A549 (cell line): ENCODE data around the gene C20orf204. TPM values are rescaled to one million over a fixed set of nuclear protein-coding genes. Genes with fewer than 3 reads are reported as not detected.

ENCODE experiments used
- ATAC-seq, 2 experiments: fragments of 200-7000 bp in 1 of 2; fragments of >200 bp in 1 of 2; cut with Nextera tagmentation in 1 of 2; cut with Tn5 transposase in 1 of 2; 3 replicates each; pipeline versions ENCODE4 v1.8.0 to v1.9.1; 2018 to 2020; ENCODE audit warnings: mild to moderate bottlenecking in 1 of 2, moderate library complexity in 1 of 2
- CTCF ChIA-PET: fragments of 300-600 bp; sonication (Branson Sonifier 250); formaldehyde crosslinking; extraction: SDS; loops from one replicate; lab custom pipeline; 2021; ENCODE audit warnings: antibody characterized with exemption, inconsistent platforms; lab: Yijun Ruan, JAX
- POLR2A ChIA-PET: fragments of 350-600 bp; formaldehyde crosslinking; extraction: SDS; loops from one replicate; lab custom pipeline; 2021; ENCODE audit warnings: antibody characterized with exemption, inconsistent platforms; lab: Yijun Ruan, JAX
- DNase-seq, 2 experiments: peaks; one replicate each; pipeline versions ENCODE4 v3.0.0 to v3.0.0-alpha.2; 2011 to 2016; ENCODE audit warnings: low read depth in 1 of 2, low spot score in 1 of 2
- FAIRE-seq: peaks from 2 replicates; lab custom pipeline; 2011; peaks lifted over from hg19 to GRCh38; lab: Jason Lieb, UNC
- H3K27ac ChIP-seq, 2 experiments: fragments of >200 bp; sonication (Bioruptor Twin); formaldehyde crosslinking; 3 replicates each; pipeline ENCODE4 v1.5.1; 2016 to 2017
- H3K4me1 ChIP-seq: fragments of >200 bp; sonication (Bioruptor Twin); formaldehyde crosslinking; 3 replicates; pipeline ENCODE4 v1.6.1; 2016
- H3K4me2 ChIP-seq: fragments of >200 bp; sonication (Bioruptor Twin); formaldehyde crosslinking; 3 replicates; pipeline ENCODE4 v1.6.1; 2016
- H3K4me3 ChIP-seq: fragments of >200 bp; sonication (Bioruptor Twin); formaldehyde crosslinking; 3 replicates; pipeline ENCODE4 v1.5.1; 2016
- H3K9me3 ChIP-seq: fragments of >200 bp; sonication (Bioruptor Twin); formaldehyde crosslinking; 3 replicates; pipeline ENCODE4 v1.6.1; 2016
- BHLHE40 ChIP-seq: IDR thresholded peaks from 2 replicates; pipeline ENCODE4 v1.6.1; 2012; ENCODE audit warnings: low read depth, low read length, inconsistent platforms
- CBX2 ChIP-seq: fragments of 200-600 bp; sonication (generic); IDR thresholded peaks from 2 replicates; pipeline ENCODE4 v1.6.1; 2016; ENCODE audit warnings: low read depth, mild to moderate bottlenecking, borderline replicate concordance
- EHF ChIP-seq: fragments of 250-450 bp; sonication (Bioruptor Pico); IDR thresholded peaks from 2 replicates; pipeline ENCODE4 v1.5.0; 2020; ENCODE audit warnings: mild to moderate bottlenecking
- EP300 ChIP-seq, 2 experiments: fragments of >200 bp; sonication (Bioruptor Twin); formaldehyde crosslinking; IDR thresholded peaks; 2 replicates in 1 of 2; 3 replicates in 1 of 2; pipeline ENCODE4 v1.6.1; 2016 to 2017
- ESRRA ChIP-seq: fragments of 150-350 bp; IDR thresholded peaks from 2 replicates; pipeline ENCODE4 v1.6.1; 2014; ENCODE audit warnings: mild to moderate bottlenecking, low read length, borderline replicate concordance
- FOXS1 ChIP-seq: fragments of 250-450 bp; sonication (Bioruptor Pico); IDR thresholded peaks from 2 replicates; pipeline ENCODE4 v1.5.0; 2020; ENCODE audit warnings: mild to moderate bottlenecking, moderate library complexity
- GATA3 ChIP-seq: IDR thresholded peaks from 2 replicates; pipeline ENCODE4 v1.6.1; 2012; ENCODE audit warnings: borderline replicate concordance
- HDAC2 ChIP-seq: fragments of 200-600 bp; sonication (generic); IDR thresholded peaks from 2 replicates; pipeline ENCODE4 v1.6.1; 2016
- HOXA7 ChIP-seq: fragments of 250-450 bp; sonication (Bioruptor Pico); IDR thresholded peaks from 2 replicates; pipeline ENCODE4 v1.5.0; 2020; ENCODE audit warnings: mild to moderate bottlenecking, moderate library complexity
- HOXB5 ChIP-seq: fragments of 250-450 bp; sonication (Bioruptor Pico); IDR thresholded peaks from 2 replicates; pipeline ENCODE4 v1.5.0; 2020; ENCODE audit warnings: mild to moderate bottlenecking, moderate library complexity
- KDM5A ChIP-seq: fragments of 200-600 bp; sonication (generic); IDR thresholded peaks from 2 replicates; pipeline ENCODE4 v1.6.1; 2016; ENCODE audit warnings: antibody characterized with exemption, mild to moderate bottlenecking
- MYC ChIP-seq: IDR thresholded peaks from 2 replicates; pipeline ENCODE4 v1.6.1; 2012; ENCODE audit warnings: mild to moderate bottlenecking, inconsistent platforms, low read length, improper control_type of control experiment, borderline replicate concordance
- NR3C1 ChIP-seq: fragments of >200 bp; sonication (Bioruptor Twin); formaldehyde crosslinking; IDR thresholded peaks from 3 replicates; pipeline ENCODE4 v1.6.1; 2017
- POLR2A ChIP-seq: IDR thresholded peaks from 2 replicates; pipeline ENCODE4 v1.6.1; 2012; ENCODE audit warnings: mild to moderate bottlenecking, low read length
- RARB ChIP-seq: fragments of 250-450 bp; sonication (Bioruptor Pico); IDR thresholded peaks from 2 replicates; pipeline ENCODE4 v1.8.0; 2021; ENCODE audit warnings: mild to moderate bottlenecking, moderate library complexity
- RCOR1 ChIP-seq: fragments of 150-350 bp; IDR thresholded peaks from 2 replicates; pipeline ENCODE4 v1.6.1; 2014; ENCODE audit warnings: antibody characterized with exemption, low read length, low read depth
- RNF2 ChIP-seq: fragments of 200-600 bp; sonication (generic); IDR thresholded peaks from 2 replicates; pipeline ENCODE4 v1.6.1; 2016; ENCODE audit warnings: low read depth, mild to moderate bottlenecking, antibody characterized with exemption, moderate library complexity, borderline replicate concordance
- ZNF302 ChIP-seq: fragments of 250-450 bp; sonication (Bioruptor Pico); IDR thresholded peaks from 2 replicates; pipeline ENCODE4 v1.9.0; 2021; ENCODE audit warnings: inconsistent platforms, mild to moderate bottlenecking, moderate library complexity
- WGBS: methylation state at CpG from one replicate; pipeline ENCODE4 v1.1.6; 2017; ENCODE audit errors: missing lambda C conversion rate; 5-methylcytosine and 5-hydroxymethylcytosine counted together
- polyA plus RNA-seq, 4 experiments: library from polyadenylated mRNA; depleted of rRNA in 3 of 4; stranded (reverse); fragments of >200 nt; fragmentation: RNase III in 1 of 4; extraction: RNeasy Plus Mini Kit Qiagen cat#74134 plus additional on column Dnase treatment in 1 of 4; gene quantifications; 2 replicates in 3 of 4; 3 replicates in 1 of 4; pipeline ENCODE4 v1.2.3, GENCODE V29; 2011 to 2017
- TF ChIP-seq, protein P1 (sequence below): fragments of >200 bp; sonication (Bioruptor Twin); formaldehyde crosslinking; IDR thresholded peaks from 3 replicates; pipeline ENCODE4 v1.5.1; 2016
- TF ChIP-seq, protein P2 (sequence below): fragments of >200 bp; sonication (Bioruptor Twin); formaldehyde crosslinking; IDR thresholded peaks from 3 replicates; pipeline ENCODE4 v1.6.1; 2016
- TF ChIP-seq, protein P3 (sequence below): fragments of >200 bp; sonication (Bioruptor Twin); formaldehyde crosslinking; IDR thresholded peaks from 2 replicates; pipeline ENCODE4 v1.6.1; 2016

C20orf204 gene
- polyA plus RNA-seq, 2 of the 4 experiments (the other 2 are of a cell fraction), result 0.21 to 0.59 TPM

DNA sequence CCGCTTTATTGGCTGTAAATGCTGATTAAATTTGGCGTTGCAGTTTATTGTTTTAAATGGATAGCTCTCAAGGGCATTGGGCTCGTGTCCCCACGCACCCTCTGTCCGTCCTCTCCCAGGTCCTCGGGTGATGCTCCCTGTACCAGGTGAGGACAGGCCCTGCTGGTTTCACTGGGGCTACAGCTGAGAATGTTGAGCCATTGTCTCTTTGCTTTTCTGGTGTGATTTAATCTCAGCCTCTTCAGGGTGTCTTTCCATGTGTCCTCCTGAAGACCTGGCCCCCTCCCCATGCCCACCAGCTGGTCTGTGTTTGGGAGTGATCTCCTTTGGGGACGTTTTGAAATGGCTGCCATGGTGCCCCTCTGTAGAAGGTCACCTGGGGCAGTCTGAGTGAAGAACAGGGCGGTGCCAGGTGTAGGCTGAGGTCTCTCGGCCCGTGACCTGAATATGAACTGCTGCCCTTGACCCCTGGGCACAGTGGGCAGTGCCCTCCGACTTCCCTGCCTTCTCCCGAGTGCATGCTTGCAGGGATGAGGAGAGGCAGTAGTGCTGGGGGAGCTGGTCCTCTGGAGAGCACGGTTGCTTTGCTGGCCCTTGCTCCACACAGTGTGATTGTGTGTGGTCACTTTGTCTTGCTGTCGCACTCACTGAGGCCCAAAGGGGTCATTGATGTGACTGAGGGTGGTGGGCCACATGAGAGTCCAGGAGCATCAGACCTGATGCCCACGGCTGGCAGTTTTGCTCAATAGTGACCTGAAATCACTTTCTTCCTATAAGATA, 12.4 kb upstream of the C20orf204 start:
- no peak for TF ChIP-seq EHF (CRISPR knock-in tag)
- TF ChIP-seq KDM5A, result no peak
- TF ChIP-seq EP300 (IDR thresholded peaks at IDR 0.05), result no peak
- no peak for TF ChIP-seq GATA3
- TF ChIP-seq, protein P1, sequence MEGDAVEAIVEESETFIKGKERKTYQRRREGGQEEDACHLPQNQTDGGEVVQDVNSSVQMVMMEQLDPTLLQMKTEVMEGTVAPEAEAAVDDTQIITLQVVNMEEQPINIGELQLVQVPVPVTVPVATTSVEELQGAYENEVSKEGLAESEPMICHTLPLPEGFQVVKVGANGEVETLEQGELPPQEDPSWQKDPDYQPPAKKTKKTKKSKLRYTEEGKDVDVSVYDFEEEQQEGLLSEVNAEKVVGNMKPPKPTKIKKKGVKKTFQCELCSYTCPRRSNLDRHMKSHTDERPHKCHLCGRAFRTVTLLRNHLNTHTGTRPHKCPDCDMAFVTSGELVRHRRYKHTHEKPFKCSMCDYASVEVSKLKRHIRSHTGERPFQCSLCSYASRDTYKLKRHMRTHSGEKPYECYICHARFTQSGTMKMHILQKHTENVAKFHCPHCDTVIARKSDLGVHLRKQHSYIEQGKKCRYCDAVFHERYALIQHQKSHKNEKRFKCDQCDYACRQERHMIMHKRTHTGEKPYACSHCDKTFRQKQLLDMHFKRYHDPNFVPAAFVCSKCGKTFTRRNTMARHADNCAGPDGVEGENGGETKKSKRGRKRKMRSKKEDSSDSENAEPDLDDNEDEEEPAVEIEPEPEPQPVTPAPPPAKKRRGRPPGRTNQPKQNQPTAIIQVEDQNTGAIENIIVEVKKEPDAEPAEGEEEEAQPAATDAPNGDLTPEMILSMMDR, result no peak
- no peak for TF ChIP-seq RNF2
- TF ChIP-seq CBX2, result no peak
- no peak for TF ChIP-seq RARB (CRISPR knock-in tag)
- TF ChIP-seq MYC, result no peak
- Histone ChIP-seq H3K27ac (no peak overlapping the region), H3K9me3 (no peaks in the 10 kb centered on the region), H3K4me2 (no peak overlapping the region), H3K4me1 (no peaks in the 10 kb centered on the region), H3K4me3 (no peak overlapping the region)
- CTCF ChIA-PET, result interaction anchor here (1.2 to 2.6 kb wide), 5 partner anchors 8 to 49 kb away, joined by 3 to 26 read pairs (median 3); no protein-coding TSS in a partner anchor
- POLR2A ChIA-PET, result no interaction called here
- DNase-seq (no peak), ATAC-seq (no peak), FAIRE-seq (no peak)
- 95% methylated on average over 15 of the region's 15 CpGs for WGBS

DNA sequence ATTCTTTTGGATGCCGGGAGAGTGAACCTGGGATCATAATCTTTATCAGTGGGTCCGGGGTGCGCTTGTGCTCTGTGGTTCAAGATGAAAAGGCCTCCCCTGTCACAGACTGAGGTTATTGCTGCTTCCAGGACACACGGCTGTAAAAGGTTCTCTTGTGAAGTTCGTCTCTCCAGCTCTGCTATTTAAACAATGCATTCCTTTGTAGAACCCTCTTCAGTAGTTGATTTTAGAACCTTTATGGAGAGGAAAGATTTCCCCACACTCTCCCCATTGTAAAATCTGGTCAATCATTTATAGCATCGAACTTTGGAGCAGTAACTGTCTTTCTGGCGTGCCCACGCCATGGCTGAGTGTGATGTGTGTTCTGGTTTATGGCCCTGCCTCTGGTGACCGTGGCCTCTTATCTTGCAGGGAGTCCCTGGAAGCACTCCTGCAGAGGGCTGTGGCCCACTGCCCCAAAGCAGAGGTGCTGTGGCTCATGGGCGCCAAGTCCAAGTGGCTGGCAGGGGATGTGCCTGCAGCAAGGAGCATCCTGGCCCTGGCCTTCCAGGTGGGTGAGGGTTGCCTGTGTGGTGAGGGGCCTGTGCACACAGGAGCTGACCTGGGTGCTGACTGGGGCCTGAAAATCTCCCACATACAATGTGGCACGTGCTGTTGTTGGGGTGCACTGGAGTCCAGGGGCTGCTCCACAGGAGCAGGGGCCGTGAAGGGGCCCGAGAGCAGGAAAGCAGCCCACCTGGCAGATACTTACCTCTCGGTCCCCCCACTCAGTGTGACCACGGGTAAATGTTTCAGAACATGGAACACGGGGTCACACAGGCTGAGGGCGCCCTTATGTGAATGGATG, 11.6 kb upstream of the C20orf204 start:
- no peak for DNase-seq
- POLR2A ChIA-PET, result no interaction called here
- no peak for FAIRE-seq
- CTCF ChIA-PET, result interaction anchor here (1.3 to 5.0 kb wide), 3 partner anchors 14 to 35 kb away, joined by 3 to 71 read pairs (median 26); no protein-coding TSS in a partner anchor
- TF ChIP-seq BHLHE40 (no peak), HOXB5 (CRISPR knock-in tag) (no peak), ZNF302 (CRISPR knock-in tag) (no peak), RARB (CRISPR knock-in tag) (no peak), RCOR1 (no peak), HOXA7 (CRISPR knock-in tag) (no peak), ESRRA (no peak), HDAC2 (no peak), NR3C1 (no peak), FOXS1 (CRISPR knock-in tag) (no peak), GATA3 (no peak), POLR2A (no peak)
- TF ChIP-seq, protein P1, result no peak
- TF ChIP-seq, protein P2, sequence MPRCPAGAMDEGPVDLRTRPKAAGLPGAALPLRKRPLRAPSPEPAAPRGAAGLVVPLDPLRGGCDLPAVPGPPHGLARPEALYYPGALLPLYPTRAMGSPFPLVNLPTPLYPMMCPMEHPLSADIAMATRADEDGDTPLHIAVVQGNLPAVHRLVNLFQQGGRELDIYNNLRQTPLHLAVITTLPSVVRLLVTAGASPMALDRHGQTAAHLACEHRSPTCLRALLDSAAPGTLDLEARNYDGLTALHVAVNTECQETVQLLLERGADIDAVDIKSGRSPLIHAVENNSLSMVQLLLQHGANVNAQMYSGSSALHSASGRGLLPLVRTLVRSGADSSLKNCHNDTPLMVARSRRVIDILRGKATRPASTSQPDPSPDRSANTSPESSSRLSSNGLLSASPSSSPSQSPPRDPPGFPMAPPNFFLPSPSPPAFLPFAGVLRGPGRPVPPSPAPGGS, result no peak
- TF ChIP-seq, protein P3, sequence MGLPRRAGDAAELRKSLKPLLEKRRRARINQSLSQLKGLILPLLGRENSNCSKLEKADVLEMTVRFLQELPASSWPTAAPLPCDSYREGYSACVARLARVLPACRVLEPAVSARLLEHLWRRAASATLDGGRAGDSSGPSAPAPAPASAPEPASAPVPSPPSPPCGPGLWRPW, result no peak
- H3K9me3 ChIP-seq, result no peaks in the 10 kb centered on the region
- H3K27ac ChIP-seq, result no peak overlapping the region
- no peaks in the 10 kb centered on the region for H3K4me1 ChIP-seq
- H3K4me2 ChIP-seq, result no peak overlapping the region
- no peak overlapping the region for H3K4me3 ChIP-seq
- 82% methylated on average over 16 of the region's 17 CpGs for WGBS
- no peak for ATAC-seq
